Measurements from ENCODE around the gene MOV10L1. TPM values are rescaled to one million over a fixed set of nuclear protein-coding genes. Genes with fewer than 3 reads are reported as not detected.

The MOV10L1 gene
- total and polyA plus RNA-seq, 9 of the 15 experiments (the other 6 are each of a cell fraction or from before 2014, with no cell fraction given), result 0.06 to 0.43 (median 0.15) TPM

DNA sequence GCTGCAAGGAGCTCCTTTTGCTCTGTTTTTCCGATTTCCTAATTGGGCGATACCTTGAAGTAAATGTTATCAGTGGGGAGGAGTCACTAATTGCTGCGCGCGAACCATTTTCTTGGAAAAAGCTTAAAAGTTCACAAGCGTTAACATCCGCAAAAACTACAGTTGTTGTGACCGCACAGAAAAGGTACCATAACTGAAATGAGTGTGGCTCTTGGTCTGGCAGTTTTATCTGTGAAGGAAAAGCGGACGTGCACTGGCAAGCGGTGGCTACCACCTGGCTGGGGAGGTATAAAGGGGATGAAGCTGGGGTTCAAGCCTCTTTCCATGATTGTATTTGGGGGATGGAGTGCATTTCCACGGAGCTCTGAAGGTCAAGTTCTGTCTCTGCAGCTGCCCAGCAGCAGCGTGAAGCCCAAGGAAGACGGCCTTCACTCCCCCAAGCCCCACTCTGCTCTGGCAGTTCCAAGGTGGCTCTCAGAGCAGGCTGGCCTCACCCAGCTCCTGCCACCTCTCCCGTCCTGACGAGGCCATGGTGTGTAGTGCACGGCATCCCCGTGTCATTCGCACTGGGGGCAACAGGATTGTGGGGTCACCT lies 27.5 kb downstream of the MOV10L1 start (continued):
- TF ChIP-seq ZBTB7A (IDR thresholded peaks at IDR 0.05; ENCODE audit: borderline replicate concordance, control insufficient read depth, low read depth, low read length) (no peak), CBX1 (IDR thresholded peaks at IDR 0.05; ENCODE audit: low read depth) (peak; percentile 93), NFYB (IDR thresholded peaks at IDR 0.05; ENCODE audit: extremely low read depth, insufficient read length) (no peak), TEAD2 (tag; IDR thresholded peaks at IDR 0.05) (no peak), FOSL1 (tag; conservative IDR thresholded peaks at IDR 0.05) (no peak), NRF1 (conservative IDR thresholded peaks at IDR 0.05 in 1 of 2, IDR thresholded peaks at IDR 0.05 in 1 of 2) (peak; percentile 42 to 48; a peak in 3 of 4 replicates), SRSF9 (IDR thresholded peaks at IDR 0.05; ENCODE audit: borderline replicate concordance, low read depth, low read length) (no peak), ARID1B (IDR thresholded peaks at IDR 0.05) (peak; percentile 55), CBFA2T2 (conservative IDR thresholded peaks at IDR 0.05) (no peak), SMAD1 (IDR thresholded peaks at IDR 0.05; ENCODE audit: low read depth, low read length, partially characterized antibody) (no peak), TRIM28 (IDR thresholded peaks at IDR 0.05) (no peak), ERF (CRISPR knock-in tag; IDR thresholded peaks at IDR 0.05) (no peak), TCF3 (CRISPR knock-in tag; IDR thresholded peaks at IDR 0.05) (no peak), TEAD4 (IDR thresholded peaks at IDR 0.05; ENCODE audit: low read length) (peak; percentile 54; the same call in 1 of the 2 replicates), TEAD4 (CRISPR knock-in tag; IDR thresholded peaks at IDR 0.05; ENCODE audit: borderline replicate concordance) (no peak), EP300 (IDR thresholded peaks at IDR 0.05; ENCODE audit: low read length) (peak; percentile 61), CBX5 (IDR thresholded peaks at IDR 0.05; ENCODE audit: borderline replicate concordance, low read depth) (no peak)
- TF ChIP-seq, protein P1, sequence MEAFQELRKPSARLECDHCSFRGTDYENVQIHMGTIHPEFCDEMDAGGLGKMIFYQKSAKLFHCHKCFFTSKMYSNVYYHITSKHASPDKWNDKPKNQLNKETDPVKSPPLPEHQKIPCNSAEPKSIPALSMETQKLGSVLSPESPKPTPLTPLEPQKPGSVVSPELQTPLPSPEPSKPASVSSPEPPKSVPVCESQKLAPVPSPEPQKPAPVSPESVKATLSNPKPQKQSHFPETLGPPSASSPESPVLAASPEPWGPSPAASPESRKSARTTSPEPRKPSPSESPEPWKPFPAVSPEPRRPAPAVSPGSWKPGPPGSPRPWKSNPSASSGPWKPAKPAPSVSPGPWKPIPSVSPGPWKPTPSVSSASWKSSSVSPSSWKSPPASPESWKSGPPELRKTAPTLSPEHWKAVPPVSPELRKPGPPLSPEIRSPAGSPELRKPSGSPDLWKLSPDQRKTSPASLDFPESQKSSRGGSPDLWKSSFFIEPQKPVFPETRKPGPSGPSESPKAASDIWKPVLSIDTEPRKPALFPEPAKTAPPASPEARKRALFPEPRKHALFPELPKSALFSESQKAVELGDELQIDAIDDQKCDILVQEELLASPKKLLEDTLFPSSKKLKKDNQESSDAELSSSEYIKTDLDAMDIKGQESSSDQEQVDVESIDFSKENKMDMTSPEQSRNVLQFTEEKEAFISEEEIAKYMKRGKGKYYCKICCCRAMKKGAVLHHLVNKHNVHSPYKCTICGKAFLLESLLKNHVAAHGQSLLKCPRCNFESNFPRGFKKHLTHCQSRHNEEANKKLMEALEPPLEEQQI (IDR thresholded peaks at IDR 0.05), result no peak
- TF ChIP-seq, protein P2, sequence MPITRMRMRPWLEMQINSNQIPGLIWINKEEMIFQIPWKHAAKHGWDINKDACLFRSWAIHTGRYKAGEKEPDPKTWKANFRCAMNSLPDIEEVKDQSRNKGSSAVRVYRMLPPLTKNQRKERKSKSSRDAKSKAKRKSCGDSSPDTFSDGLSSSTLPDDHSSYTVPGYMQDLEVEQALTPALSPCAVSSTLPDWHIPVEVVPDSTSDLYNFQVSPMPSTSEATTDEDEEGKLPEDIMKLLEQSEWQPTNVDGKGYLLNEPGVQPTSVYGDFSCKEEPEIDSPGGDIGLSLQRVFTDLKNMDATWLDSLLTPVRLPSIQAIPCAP (CRISPR knock-in tag; IDR thresholded peaks at IDR 0.05; ENCODE audit: borderline replicate concordance), result no peak
- TF ChIP-seq, protein P3, sequence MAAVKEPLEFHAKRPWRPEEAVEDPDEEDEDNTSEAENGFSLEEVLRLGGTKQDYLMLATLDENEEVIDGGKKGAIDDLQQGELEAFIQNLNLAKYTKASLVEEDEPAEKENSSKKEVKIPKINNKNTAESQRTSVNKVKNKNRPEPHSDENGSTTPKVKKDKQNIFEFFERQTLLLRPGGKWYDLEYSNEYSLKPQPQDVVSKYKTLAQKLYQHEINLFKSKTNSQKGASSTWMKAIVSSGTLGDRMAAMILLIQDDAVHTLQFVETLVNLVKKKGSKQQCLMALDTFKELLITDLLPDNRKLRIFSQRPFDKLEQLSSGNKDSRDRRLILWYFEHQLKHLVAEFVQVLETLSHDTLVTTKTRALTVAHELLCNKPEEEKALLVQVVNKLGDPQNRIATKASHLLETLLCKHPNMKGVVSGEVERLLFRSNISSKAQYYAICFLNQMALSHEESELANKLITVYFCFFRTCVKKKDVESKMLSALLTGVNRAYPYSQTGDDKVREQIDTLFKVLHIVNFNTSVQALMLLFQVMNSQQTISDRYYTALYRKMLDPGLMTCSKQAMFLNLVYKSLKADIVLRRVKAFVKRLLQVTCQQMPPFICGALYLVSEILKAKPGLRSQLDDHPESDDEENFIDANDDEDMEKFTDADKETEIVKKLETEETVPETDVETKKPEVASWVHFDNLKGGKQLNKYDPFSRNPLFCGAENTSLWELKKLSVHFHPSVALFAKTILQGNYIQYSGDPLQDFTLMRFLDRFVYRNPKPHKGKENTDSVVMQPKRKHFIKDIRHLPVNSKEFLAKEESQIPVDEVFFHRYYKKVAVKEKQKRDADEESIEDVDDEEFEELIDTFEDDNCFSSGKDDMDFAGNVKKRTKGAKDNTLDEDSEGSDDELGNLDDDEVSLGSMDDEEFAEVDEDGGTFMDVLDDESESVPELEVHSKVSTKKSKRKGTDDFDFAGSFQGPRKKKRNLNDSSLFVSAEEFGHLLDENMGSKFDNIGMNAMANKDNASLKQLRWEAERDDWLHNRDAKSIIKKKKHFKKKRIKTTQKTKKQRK (IDR thresholded peaks at IDR 0.05; ENCODE audit: borderline replicate concordance, low read depth, low read length), result no peak
- TF ChIP-seq, protein P4, sequence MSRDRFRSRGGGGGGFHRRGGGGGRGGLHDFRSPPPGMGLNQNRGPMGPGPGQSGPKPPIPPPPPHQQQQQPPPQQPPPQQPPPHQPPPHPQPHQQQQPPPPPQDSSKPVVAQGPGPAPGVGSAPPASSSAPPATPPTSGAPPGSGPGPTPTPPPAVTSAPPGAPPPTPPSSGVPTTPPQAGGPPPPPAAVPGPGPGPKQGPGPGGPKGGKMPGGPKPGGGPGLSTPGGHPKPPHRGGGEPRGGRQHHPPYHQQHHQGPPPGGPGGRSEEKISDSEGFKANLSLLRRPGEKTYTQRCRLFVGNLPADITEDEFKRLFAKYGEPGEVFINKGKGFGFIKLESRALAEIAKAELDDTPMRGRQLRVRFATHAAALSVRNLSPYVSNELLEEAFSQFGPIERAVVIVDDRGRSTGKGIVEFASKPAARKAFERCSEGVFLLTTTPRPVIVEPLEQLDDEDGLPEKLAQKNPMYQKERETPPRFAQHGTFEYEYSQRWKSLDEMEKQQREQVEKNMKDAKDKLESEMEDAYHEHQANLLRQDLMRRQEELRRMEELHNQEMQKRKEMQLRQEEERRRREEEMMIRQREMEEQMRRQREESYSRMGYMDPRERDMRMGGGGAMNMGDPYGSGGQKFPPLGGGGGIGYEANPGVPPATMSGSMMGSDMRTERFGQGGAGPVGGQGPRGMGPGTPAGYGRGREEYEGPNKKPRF (IDR thresholded peaks at IDR 0.05; ENCODE audit: low read depth, low read length), result no peak

All from K562 (cell line).